Measurements from ENCODE around the gene QRICH1. TPM values are rescaled to one million over a fixed set of nuclear protein-coding genes. Genes with fewer than 3 reads are reported as not detected.

The QRICH1 gene
- total and polyA plus RNA-seq, 4 donors = 35.1 to 76.0 (median 52.9) TPM

DNA sequence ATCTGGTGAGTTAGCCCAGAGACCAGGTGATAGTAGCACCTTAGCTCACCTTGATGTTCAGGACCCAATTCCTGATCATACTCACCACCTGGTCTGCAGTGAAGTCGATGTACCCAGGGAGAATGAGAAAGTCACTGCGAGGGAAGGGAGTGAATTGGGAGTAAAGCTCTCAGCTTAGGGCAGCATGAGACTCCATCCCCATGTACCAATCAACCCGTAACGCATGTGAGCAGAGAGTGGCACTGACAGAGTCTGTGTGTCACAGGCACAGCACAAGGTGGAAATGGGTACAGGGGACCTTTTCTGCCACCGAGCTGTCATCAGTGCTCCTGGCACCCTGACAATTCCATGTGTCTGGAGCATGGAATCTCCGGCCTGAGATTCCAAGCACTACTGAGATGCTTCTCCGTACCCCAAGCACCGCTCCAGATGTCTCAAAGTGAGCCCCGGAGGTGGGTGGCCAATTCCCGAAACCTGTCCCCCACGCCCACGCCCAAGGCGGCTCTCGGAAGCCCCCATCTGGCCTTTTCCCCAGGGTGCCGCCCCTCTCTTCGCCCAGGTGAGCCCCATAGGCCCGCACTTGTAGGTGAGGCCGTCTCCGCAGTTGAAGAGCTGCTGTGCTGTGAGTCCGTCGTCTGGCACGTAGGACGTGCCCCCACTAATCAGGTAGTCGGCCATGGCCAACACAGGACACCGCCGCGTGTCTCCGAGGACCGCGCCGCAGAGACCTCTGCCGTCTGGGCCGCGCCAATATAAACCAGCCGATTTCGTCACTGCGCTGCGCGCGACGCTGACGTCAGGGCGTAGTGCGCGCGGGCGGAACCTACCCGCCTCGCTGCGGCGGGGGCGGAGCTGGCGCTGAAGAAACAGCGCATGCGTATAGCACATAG lies 65.0 kb downstream of the QRICH1 start, which contains the start of gene IMPDH2:
Gene IMPDH2, minus strand, starts transcription at position 726 of the 890 bp plus-strand sequence. Its CDS starts 48 bp downstream, at position 678.
- peak; percentile 97 for ATAC-seq (ENCODE audit: insufficient read depth, low FRiP score)
- peak within 1 kb of the TSS; percentile 86 to 95 for H3K9ac ChIP-seq (ENCODE audit: insufficient read depth in 1 of 2, low read length in 2 of 2)
- peaks cover 12 to 61% (median 47%) of the 10 kb centered on the region in 4 donors for H3K36me3 ChIP-seq (ENCODE audit: control insufficient read depth in 4 of 4, insufficient read depth in 4 of 4, low read length in 4 of 4)
- peaks cover 5 to 21% (median 11%) of the 10 kb centered on the region in 5 donors for H3K4me1 ChIP-seq (ENCODE audit: control insufficient read depth in 5 of 5, insufficient read depth in 5 of 5, low read length in 5 of 5)
- peak within 1 kb of the TSS; percentile 89 to 93 for H3K27ac ChIP-seq (ENCODE audit: low read depth in 1 of 2, low read length in 1 of 2)
- WGBS, 2 donors = 2 to 3% methylated on average over 55 of the region's 55 CpGs
- TF ChIP-seq CTCF (IDR thresholded peaks at IDR 0.05; ENCODE audit: control extremely low read depth, extremely low read depth) = peak; percentile 41
- peak within 1 kb of the TSS; percentile 64 for H3K4me3 ChIP-seq
- DNase-seq = peak; percentile 96 to 98 (median 96)
- no peaks in the 10 kb centered on the region for H3K9me3 ChIP-seq (ENCODE audit: control insufficient read depth in 4 of 4, insufficient read depth in 3 of 4, low read length in 3 of 4)
- no peaks in the 10 kb centered on the region for H3K27me3 ChIP-seq (ENCODE audit: control insufficient read depth in 3 of 3, insufficient read depth in 3 of 3, low read length in 2 of 3)

DNA sequence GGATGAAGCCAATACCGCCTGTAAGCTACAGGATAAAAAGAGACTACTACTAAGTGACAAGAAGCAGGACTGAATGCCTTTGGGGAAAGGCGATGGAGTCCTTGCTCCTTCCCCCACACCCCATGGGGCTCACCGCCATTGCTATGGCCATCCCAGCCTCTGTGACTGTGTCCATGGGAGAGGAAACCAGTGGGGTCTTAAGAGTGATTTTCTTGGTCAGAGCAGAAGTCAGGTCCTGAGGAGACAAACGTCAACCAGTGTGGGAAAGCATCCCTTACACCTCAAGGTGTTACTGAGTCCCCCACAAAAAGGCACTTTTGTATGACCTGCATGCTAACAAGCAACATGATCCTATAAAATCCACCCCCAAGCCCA lies 65.6 kb downstream of the QRICH1 start:
- no peak for TF ChIP-seq CTCF (IDR thresholded peaks at IDR 0.05; ENCODE audit: control extremely low read depth, extremely low read depth)
- H3K9me3 ChIP-seq (ENCODE audit: control insufficient read depth in 4 of 4, insufficient read depth in 3 of 4, low read length in 3 of 4) = no peaks in the 10 kb centered on the region
- no peak overlapping the region for H3K4me3 ChIP-seq
- no peaks in the 10 kb centered on the region for H3K27me3 ChIP-seq (ENCODE audit: control insufficient read depth in 3 of 3, insufficient read depth in 3 of 3, low read length in 2 of 3)
- peak overlapping the region; percentile 4 to 93 for H3K27ac ChIP-seq (ENCODE audit: low read depth in 1 of 2, low read length in 1 of 2)
- H3K4me1 ChIP-seq (ENCODE audit: control insufficient read depth in 5 of 5, insufficient read depth in 5 of 5, low read length in 5 of 5) = peaks cover 5 to 23% (median 11%) of the 10 kb centered on the region in 5 donors
- peaks cover 12 to 62% (median 50%) of the 10 kb centered on the region in 4 donors for H3K36me3 ChIP-seq (ENCODE audit: control insufficient read depth in 4 of 4, insufficient read depth in 4 of 4, low read length in 4 of 4)
- DNase-seq = no peak
- no peak for ATAC-seq (ENCODE audit: insufficient read depth, low FRiP score)
- 86 to 96% methylated on average over 4 of the region's 4 CpGs for WGBS, 2 donors
- H3K9ac ChIP-seq (ENCODE audit: insufficient read depth in 1 of 2, low read length in 2 of 2) = peak overlapping the region; percentile 86 to 95

DNA sequence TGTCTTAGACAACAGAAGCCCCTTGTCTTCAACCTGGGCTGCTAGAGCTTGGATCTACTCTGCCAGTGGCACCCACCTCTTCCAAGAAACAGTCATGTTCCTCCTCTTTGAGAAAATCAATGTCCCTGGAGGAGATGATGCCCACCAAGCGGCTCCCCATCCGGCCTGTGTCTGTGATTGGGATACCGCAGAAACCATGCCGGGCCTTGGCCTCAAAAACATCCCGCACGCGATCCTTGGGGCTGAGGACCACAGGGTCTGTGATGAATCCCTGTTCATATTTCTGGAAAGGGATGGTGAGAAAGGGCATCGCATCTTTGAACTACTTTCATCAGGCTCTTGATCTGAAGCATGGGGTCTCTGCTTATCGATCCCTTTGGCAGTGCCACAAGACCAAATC lies 66.2 kb downstream of the QRICH1 start:
- Histone ChIP-seq H3K9ac (ENCODE audit: insufficient read depth in 1 of 2, low read length in 2 of 2) (no peak overlapping the region), H3K27me3 (ENCODE audit: control insufficient read depth in 3 of 3, insufficient read depth in 3 of 3, low read length in 2 of 3) (no peaks in the 10 kb centered on the region), H3K36me3 (ENCODE audit: control insufficient read depth in 4 of 4, insufficient read depth in 4 of 4, low read length in 4 of 4) (peaks cover 12 to 59% (median 47%) of the 10 kb centered on the region in 4 donors), H3K4me1 (ENCODE audit: control insufficient read depth in 5 of 5, insufficient read depth in 5 of 5, low read length in 5 of 5) (peaks cover 5 to 25% (median 7%) of the 10 kb centered on the region in 5 donors), H3K27ac (ENCODE audit: low read depth in 1 of 2, low read length in 1 of 2) (no peak overlapping the region), H3K4me3 (no peak overlapping the region), H3K9me3 (ENCODE audit: control insufficient read depth in 4 of 4, insufficient read depth in 3 of 4, low read length in 3 of 4) (no peaks in the 10 kb centered on the region)
- TF ChIP-seq CTCF (IDR thresholded peaks at IDR 0.05; ENCODE audit: control extremely low read depth, extremely low read depth) = no peak
- DNase-seq = no peak
- WGBS, 2 donors = 96 to 97% methylated on average over 9 of the region's 9 CpGs
- ATAC-seq (ENCODE audit: insufficient read depth, low FRiP score) = no peak

All from lung (tissue), 12 donors.